Activated CD4-positive, alpha-beta T cell treated with anti-CD3 and anti-CD28 coated beads, Interleukin-2, amount 50 U/mL, for 16 hours (primary cell): ENCODE results near the gene SPPL2B.
"Not testable (repeated sequence)": the region's sequence is repeated elsewhere in the genome, so short reads cannot be mapped to it uniquely, and the experiment has no call there.

ENCODE experiments used
- DNase-seq: peaks from one replicate; pipeline ENCODE4 v3.0.0-alpha.2; 2020

Gene SPPL2B

DNA sequence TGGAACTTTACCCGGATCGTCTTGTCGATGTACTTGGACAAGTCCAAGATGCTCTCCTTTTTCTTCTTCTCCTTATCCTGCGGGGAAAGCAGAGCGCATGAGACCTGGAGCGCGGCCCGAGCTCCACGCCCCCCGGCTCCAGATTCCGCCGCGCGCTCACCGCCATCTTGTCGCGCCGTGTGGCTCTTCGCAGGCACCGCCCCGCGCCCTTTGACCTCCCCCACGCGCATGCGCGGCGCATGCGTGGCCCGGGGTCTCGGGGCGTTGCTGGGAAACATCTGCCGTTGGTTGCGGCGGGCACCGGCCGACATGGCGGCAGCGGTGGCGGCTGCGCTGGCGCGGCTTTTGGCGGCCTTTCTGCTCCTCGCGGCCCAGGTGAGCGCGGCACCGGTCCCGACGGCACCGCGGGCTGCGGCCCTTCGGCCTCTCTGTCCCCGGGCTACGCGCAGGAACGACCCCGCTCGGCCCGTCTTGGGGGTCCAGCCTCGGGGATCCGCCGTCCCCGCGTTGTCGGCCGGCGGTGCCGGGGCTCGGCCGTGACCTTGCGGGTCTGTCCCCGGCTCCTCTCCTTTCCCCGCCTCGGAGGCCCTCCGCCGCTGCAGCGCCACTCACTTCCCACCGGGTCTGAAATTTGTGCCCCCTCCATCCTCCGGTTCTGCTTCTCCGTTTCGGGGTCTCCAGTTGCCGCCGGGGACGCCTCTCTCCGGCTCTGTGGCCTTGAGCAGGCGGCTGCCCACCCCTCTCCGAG lies at the start of gene SPPL2B, which contains the start of gene LSM7:
SPPL2B (plus strand) TSS at position 284 of the 748 bp plus-strand sequence; CDS start at position 310, 26 bp downstream.
LSM7 (minus strand) TSS at position 186 of the 748 bp plus-strand sequence; CDS start at position 166, 20 bp downstream.
- DNase-seq = peak; percentile 94

GRCh38 chr19:2280633-2281264 lies 47.7 kb upstream of the SPPL2B start:
- no peak for DNase-seq

DNA sequence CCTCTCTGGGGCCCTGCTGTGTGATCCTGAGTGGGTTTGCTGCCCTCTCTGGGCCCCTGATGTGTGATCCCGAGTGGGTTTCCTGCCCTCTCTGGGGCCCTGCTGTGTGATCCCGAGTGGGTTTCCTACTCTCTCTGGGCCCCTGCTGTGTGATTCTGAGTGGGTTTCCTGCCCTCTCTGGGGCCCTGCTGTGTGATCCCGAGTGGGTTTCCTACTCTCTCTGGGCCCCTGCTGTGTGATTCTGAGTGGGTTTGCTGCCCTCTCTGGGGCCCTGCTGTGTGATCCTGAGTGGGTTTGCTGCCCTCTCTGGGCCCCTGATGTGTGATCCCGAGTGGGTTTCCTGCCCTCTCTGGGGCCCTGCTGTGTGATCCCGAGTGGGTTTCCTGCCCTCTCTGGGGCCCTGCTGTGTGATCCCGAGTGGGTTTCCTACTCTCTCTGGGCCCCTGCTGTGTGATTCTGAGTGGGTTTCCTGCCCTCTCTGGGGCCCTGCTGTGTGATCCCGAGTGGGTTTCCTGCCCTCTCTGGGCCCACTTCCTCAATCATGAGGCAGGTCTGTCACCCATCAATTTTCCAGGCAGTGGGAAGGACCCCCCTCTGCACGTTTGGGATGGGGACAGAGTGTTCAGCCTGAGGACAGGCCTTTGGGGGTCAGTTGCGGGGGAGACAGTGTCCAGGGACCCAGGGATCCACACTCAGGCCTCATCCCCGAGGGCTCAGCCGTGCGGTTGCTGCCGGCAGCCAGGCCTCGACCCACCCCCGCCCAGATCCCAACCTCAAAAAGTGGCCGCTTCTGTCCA lies 47.0 kb upstream of the SPPL2B start:
- DNase-seq = not testable (repeated sequence)

GRCh38 chr19:2282062-2282861 lies 46.2 kb upstream of the SPPL2B start, which contains the start of gene PEAK3:
Gene PEAK3 (minus strand): TSS chr19:2282175. CDS start chr19:2280931, 1,244 bp downstream.
- no peak for DNase-seq

DNA sequence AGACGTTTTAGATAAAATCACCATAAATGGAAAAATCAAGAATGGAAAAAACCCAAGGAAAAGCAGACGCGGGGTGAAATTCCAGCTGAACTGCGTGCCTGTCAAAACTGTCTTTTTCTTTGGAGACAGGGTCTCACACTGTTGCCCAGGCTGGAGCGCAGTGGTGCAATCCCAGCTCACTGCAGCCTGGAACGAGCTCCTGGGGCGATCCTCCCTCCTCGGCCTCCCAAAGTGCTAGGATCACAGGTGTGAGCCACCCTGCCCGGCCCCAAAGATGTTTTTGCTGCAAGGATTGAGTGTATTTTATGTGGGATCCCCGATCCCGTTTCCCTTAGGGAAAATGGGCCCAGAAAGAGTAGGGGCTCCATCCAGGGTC lies 45.6 kb upstream of the SPPL2B start:
- no peak for DNase-seq

GRCh38 chr19:2283835-2284507 lies 44.5 kb upstream of the SPPL2B start:
- no peak for DNase-seq

DNA sequence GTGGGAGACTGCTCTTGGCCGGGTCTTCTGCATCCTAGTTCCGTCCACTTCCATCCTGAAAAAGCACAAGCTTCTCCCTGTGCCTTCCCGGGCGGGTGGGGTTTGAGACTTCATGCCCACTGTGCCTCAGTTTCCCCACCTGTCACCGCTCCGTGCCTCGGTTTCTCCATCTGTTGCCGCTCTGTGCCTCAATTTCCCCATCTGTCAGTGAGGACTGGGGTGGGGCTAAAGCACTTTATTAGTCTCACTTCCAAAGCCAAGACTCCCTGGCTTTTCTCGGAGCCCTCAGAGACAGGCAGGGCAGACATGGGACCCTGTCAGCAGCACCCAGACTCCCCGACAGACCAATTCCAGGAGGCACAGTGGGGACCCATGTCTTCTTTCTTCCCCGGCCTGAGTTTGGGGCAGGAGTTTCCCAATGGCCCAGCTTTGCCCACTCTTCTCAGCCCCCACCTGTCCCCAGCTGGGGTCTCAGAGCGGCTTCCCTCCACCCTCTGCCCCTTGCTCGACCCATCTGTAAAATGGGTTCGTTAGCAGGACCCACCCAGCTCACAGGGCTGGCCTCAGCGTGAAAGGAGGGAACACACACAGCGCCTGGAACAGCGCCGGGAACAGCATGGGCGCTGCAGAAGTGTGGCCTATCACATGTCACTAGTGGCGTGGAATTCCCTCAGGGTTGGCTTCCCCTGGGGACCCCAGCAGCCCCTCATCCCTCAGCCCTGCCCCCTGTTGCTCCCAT lies 41.9 kb upstream of the SPPL2B start:
- DNase-seq = no peak

- no peak for DNase-seq
Measured at GRCh38 chr19:2287585-2288337, 40.7 kb upstream of the SPPL2B start.

- no peak for DNase-seq
Measured at GRCh38 chr19:2288338-2288817, 40.1 kb upstream of the SPPL2B start.

GRCh38 chr19:2288818-2289713 lies 39.4 kb upstream of the SPPL2B start:
- no peak for DNase-seq

GRCh38 chr19:2289714-2290435 lies 38.6 kb upstream of the SPPL2B start:
- DNase-seq = peak; percentile 63

GRCh38 chr19:2290441-2291184 lies 37.9 kb upstream of the SPPL2B start:
- DNase-seq = no peak

- no peak for DNase-seq
Measured at GRCh38 chr19:2291185-2291751, 37.2 kb upstream of the SPPL2B start.

GRCh38 chr19:2294687-2295335 lies 33.7 kb upstream of the SPPL2B start:
- DNase-seq = no peak

GRCh38 chr19:2296141-2296540 lies 32.3 kb upstream of the SPPL2B start:
- DNase-seq = no peak

DNA sequence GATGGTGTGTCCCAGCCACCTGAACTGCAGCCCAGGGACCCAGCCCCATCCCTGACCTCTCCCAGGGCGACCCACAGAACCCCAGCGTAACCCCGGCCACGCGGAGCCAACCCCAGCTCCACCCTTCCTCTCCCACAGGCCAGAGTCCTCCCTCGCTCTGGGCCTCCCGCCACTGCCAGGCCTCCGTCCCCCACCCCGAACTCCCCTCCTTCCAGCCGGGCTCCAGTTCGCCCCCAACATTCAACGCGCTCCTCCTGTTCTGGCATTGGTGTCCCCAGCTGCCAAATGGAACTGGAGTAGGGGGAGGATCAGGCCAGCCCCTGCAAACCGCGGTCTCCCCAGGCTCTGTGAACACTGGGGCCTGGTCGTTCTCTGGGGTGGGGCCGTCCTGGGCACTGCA lies 28.0 kb upstream of the SPPL2B start:
- DNase-seq = no peak
